Stimulated activated CD8-positive, alpha-beta memory T cell treated with anti-CD3 and anti-CD28 coated beads, Interleukin-15, amount 100 ng/mL, for 48 hours (primary cell): ENCODE measurements around the gene SLC9A8.

Experiments
- DNase-seq, 2 donors: peaks; one replicate each; pipeline ENCODE4 v3.0.0-alpha.2; 2020; ENCODE audit warnings: low read depth in 2 of 2

SLC9A8 gene

GRCh38 chr20:49878977-49879376 lies 66.3 kb downstream of the SLC9A8 start:
- no peak for DNase-seq

GRCh38 chr20:49880177-49880576 lies 67.5 kb downstream of the SLC9A8 start:
- DNase-seq, result no peak

DNA sequence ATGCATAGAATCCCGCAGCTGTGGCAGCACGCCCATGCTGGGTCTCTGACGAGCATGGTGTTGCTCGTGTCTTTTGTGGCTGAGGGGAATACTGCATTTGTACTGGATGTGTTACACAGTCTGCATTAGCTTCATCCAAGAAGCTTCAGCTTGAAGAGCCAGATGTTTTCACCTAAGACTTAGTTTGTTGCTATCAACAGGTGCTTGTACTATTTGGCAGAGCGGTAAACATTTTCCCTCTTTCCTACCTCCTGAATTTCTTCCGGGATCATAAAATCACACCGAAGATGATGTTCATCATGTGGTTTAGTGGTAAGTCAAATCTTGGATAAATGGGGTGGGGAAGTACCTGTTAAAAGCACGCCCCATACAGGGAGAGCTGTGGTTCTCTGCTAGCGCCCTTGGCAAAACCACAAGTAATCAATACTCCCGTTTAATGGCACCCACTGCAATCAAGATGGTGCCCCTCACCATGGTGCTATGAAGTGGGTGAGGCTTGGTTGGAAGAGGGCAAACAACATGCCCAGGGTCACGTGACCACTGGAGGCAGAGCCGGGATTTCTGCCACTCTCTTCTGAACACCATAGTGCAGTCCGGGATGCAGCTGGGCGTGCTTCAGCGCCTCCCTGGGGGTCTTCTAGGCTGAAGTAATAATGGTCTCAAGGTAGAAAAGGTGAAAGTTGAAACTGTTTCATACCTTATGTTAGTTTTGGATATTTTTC lies 68.3 kb downstream of the SLC9A8 start:
- no peak for DNase-seq

DNA sequence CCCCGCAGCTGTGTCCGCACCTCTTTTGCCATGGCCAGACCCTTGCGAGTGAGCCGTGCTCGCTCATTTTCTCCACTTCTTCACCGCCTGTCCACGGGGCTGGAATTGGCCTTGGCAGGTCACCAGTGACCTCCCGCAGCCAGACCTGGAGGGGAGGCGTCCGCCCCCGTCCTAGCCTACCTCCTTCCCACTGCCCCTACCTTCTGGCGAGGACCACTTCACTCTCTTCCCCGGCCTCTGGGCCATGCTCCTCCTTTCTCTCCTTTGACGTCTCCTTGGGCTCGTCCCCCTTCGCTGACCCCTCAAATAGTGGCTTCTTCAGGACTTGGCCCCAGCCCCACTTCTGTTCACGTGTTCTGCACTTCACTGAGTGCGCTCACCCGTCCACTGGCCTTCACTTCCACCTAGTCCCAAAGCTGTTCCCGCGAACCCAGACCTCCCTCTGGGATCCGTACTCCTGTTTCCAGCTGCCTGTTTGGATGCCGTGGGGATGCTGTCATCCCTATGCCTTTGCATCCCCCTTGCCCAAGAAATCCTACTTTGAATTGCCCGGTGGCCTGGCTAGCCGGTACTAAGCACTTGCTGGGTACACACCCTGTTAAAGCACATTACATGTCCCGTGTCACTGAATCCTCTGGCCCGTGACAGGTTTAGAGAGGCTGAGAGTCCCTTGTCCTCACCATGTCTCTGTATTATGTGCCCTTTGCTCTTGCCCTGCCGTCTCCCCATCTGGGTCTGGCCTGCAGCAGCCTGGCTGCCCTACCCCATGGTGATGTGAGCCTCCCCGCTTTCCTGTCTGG lies 69.7 kb downstream of the SLC9A8 start:
- no peak for DNase-seq

DNA sequence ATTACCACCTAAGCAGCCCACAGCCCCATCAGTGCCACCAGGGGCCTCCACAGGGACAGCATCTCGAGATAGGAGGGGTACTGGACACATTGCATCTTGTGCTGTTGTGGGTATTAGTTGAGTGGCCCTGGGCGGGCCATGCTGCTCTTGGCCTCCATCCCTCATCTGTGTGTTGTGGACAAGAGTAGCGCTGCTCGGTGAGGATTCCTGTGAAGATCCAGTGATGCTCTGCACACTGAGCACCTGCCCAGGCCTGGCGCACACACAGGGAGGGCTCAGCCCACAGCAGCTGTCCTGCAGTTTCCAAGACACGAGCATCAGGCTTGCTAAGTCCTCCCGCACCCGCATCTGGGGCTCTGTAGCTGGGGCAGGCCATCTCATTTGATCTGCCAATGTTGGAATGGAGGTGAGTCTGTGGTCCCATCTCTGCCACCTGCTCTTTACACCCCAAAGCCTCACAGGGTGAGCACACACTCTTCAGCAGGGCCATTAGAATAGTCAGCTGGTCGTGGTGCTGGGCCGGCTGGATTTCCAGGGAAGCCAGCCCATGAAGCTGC lies 70.7 kb downstream of the SLC9A8 start:
- no peak for DNase-seq

GRCh38 chr20:49885558-49886332 lies 73.1 kb downstream of the SLC9A8 start:
- no peak for DNase-seq

DNA sequence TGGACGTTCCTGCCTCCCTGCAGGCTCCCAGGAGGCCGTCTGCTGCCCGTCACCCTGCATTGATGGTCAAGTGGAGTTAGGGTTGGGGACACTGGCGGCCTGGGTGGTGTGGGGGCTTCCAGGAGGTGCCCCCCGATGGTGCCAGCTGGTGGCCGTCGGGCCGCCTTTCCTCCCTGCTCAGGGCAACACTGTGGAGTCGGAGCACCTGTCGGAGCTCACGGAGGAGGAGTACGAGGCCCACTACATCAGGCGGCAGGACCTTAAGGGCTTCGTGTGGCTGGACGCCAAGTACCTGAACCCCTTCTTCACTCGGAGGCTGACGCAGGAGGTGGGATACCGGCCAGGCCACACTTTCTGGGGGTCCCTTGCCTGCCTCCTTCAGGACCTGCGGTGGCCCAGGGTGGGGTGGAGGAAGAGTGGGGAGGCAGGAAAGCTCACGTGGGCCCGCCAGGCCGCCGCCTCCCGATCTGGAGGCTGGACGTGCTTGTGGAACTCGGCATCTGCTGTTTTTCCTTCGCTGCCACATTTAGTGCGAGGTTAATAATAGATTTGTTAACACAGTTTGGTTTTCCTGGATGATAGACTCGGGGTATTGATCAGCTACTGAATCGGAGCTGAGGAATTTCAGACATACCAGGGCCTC lies 74.1 kb downstream of the SLC9A8 start:
- no peak for DNase-seq

- no peak for DNase-seq
Measured at GRCh38 chr20:49887251-49888211, 74.9 kb downstream of the SLC9A8 start.

DNA sequence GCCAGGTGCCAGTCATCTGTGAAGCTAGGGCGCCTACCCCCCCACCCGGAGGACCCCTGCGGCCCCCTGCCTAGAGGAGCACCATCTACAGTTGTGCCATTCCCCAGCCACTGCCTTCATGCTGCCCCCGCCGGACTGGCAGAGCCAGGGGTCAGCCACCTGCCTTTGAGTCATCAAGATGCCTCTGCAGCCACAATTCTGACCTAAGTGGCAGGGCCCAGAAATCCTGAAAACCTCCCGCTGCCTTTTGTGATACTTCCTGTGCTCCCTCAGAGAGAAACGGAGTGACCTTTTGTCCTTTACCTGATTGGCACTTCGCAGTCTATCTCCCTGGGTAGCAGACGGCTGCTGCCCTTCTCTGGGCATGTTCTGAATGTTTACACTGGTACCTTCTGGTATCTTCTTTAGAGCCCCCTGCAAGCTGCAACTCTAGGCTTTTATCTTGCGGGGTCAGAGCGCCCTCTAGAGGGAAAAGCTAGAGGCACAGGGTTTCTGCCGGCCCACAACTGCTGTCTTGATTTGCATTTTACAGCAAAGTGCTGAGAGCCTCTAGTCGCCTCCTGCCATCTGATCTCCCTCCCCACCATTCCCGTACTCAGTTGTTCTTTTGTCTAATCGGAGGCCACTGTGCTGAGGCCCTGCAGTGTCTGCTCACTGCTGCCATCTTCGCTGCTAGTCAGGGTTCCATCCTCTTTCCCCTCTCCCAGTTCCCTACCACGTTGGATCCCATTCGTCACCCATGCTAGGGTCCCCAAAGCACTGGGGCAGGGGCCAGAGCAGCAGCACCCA lies 75.8 kb downstream of the SLC9A8 start:
- DNase-seq, result peak; percentile 32 to 38

DNA sequence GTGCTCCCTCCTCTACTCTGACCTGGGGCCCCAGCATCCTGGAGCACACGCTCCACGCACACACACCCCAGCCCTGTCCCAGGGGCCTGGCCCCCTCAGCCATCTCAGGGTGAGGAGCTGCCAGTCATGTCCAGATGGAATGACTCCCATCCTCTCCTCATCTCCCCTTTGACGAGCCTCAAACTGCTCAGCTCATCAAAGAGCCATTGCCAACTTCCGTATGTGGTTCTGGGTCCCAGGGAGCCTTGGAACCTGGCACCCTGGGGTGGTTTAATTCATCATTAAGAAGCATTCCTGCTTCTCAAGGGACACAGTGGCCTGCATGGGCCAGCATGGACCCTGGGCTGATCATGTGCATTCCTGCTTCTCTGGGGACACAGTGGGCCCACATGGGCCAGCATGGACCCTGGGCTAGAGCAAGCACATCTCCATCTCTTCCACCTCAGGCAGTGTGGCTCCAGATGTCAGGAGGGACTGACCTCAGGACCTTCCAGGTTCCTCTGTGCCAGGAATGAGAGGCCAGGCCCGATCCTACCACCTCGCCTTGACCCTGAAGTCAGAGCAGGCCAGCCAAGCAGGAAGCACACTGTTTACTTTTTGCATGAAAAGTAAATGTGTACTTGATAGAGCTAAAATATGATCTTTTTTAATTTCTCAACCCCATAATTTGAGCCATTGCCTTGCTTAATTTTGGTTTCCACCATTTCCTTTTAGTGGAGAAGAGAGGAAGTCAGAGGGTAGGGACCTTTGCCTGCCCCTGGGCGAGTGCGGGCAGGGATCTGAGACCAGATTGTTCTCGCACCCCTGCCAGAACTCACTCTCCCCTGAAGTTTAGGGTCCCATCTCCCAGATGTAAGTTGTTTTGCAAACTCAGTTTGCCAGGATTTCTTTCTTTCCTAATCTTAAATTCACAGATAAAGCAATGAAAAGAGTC lies 76.6 kb downstream of the SLC9A8 start:
- DNase-seq, result no peak

GRCh38 chr20:49889935-49890333 lies 77.3 kb downstream of the SLC9A8 start:
- DNase-seq, result no peak

- DNase-seq, result no peak
Measured at GRCh38 chr20:49890471-49891361, 78.1 kb downstream of the SLC9A8 start.

DNA sequence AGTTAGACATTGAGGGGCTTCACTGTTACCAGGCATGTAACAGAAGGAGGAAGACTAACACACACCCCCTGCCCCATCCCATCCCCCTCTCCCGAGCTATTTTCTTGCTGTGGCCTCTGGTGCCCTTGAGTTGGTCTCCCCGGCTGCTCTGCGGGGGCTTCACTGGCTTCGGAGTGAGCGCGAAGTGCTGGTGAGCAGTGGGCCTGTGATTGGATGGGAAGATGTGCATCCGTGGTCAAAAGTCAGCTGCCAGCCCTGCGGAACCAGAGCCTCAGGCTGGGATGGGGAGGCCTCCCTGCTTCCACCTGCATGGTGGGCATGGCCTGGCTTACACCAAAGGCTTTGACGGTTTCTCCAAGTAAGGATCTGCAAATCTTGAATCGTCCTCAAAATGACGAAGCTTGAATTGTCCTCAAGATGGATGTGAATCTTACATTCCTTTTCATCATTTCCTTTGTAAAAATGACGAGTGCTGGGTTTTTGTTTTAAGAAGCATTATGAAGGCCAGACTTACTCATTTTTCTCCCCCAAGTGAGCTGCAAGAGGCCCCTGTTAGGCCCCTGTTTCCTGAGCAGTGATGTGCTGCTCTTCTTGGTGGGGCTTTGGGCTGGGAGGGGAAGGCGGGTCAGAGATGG lies 79.0 kb downstream of the SLC9A8 start:
- DNase-seq, result no peak

GRCh38 chr20:49892260-49892659 lies 79.6 kb downstream of the SLC9A8 start:
- no peak for DNase-seq

DNA sequence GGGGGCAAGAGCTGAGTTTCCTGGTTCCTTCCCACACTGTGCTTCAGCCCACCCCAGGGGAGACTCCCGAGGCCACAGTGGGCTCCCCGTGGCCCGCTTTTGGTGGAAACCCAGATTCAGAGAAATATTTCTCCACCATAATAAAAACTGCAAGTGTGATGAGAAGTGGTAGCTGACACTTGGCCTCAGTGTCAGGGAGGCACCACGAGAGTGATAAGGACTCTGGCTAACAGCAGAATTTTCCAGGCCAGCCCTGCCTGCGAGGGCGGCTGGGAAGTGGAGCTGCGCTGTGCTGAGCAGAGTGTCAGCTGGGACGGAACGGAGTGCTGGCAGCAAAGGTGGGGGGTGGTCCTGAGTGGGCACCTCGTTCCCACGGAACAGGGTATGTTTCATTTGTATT lies 80.2 kb downstream of the SLC9A8 start:
- DNase-seq, result no peak

DNA sequence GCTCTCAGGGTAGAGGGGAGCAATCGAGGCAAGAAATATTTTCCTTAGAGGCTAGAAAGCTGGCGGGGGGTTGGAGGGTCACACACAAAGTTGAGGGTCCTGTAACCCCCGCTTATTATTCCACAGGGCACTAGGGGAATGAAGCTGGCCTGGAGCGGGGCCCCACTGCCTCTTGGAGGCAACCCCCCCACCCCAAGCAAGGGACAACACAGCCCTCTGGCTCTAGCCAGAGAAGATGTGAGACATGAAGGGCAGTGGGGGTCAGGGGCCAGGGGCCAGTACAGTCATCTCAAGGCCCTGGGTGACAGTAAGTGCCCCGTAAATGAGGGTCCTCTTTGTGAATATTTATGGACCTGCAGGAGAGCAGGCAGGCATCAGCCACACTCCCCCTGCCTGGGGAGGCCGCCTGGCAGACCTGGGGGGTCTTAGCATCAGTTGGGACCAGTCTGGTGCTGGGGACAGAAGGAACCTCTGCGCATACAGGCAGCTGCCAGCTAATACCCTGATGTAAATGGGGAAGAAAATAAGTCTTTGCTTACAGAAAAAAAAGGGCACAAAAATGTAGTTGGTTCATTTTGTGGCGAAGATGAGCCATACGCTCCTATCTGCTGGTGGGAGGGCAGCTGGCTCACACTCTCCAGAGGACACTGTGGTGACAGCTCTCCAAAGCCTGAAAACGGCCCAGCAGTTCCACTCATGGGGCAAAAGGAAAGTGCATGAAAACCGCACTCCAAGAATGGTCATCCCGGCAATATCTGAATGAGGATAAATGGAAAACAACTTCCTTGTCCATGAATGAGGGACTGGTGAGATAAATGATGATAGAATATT lies 80.8 kb downstream of the SLC9A8 start:
- peak; percentile 42 to 57 for DNase-seq
